HG03521 (cell line): ENCODE data around the gene NAIF1.

Source experiments
- ATAC-seq: cut with Tn5 transposase; IDR thresholded peaks from one replicate; pipeline ENCODE4 v1.9.1; 2021; ENCODE audit warnings: mild to moderate bottlenecking, moderate library complexity; ENCODE audit not compliant: unreplicated experiment

NAIF1 gene

GRCh38 chr9:128102861-128103588 lies 35.9 kb upstream of the NAIF1 start:
- no peak for ATAC-seq

GRCh38 chr9:128102196-128102595 lies 35.1 kb upstream of the NAIF1 start:
- no peak for ATAC-seq

GRCh38 chr9:128101690-128102089 lies 34.6 kb upstream of the NAIF1 start:
- no peak for ATAC-seq

- no peak for ATAC-seq
Observed at GRCh38 chr9:128101231-128101661, 34.1 kb upstream of the NAIF1 start.

- ATAC-seq, result no peak
Observed at GRCh38 chr9:128100581-128100980, 33.5 kb upstream of the NAIF1 start.

- no peak for ATAC-seq
Observed at GRCh38 chr9:128099932-128100491, 32.9 kb upstream of the NAIF1 start.

- ATAC-seq, result no peak
Observed at GRCh38 chr9:128099231-128099931, 32.3 kb upstream of the NAIF1 start.

GRCh38 chr9:128098297-128099230 lies 31.4 kb upstream of the NAIF1 start:
- no peak for ATAC-seq

- ATAC-seq, result no peak
Observed at GRCh38 chr9:128097543-128098296, 30.6 kb upstream of the NAIF1 start.

GRCh38 chr9:128096616-128097536 lies 29.8 kb upstream of the NAIF1 start:
- no peak for ATAC-seq

- ATAC-seq, result no peak
Observed at GRCh38 chr9:128094950-128095544, 27.9 kb upstream of the NAIF1 start.

GRCh38 chr9:128094166-128094949 lies 27.2 kb upstream of the NAIF1 start:
- peak; percentile 86 for ATAC-seq

- no peak for ATAC-seq
Observed at GRCh38 chr9:128093011-128093410, 25.9 kb upstream of the NAIF1 start.

GRCh38 chr9:128092199-128092977 lies 25.3 kb upstream of the NAIF1 start:
- no peak for ATAC-seq

GRCh38 chr9:128091571-128091970 lies 24.5 kb upstream of the NAIF1 start:
- ATAC-seq, result no peak

- no peak for ATAC-seq
Observed at GRCh38 chr9:128091144-128091543, 24.0 kb upstream of the NAIF1 start.

GRCh38 chr9:128089299-128089698 lies 22.2 kb upstream of the NAIF1 start:
- no peak for ATAC-seq
